HCT116 (cell line): ENCODE results near the gene NDUFB2. TPM values are rescaled to one million over a fixed set of nuclear protein-coding genes. Genes with fewer than 3 reads are reported as not detected.

ENCODE experiments used
- ATAC-seq: fragments of 200-7000 bp; cut with Tn5 transposase; 2 replicates; pipeline ENCODE4 v1.9.1; 2020; ENCODE audit warnings: mild to moderate bottlenecking, moderate library complexity
- BruUV-seq: library from RNA; stranded (reverse); fragments of 400-500 nt; replicated peaks from 2 replicates; lab custom pipeline; 2021; lab: Mats Ljungman, UMichigan
- CTCF ChIA-PET: fragments of 300-600 bp; sonication (Branson Sonifier 250); formaldehyde crosslinking; loops from one replicate; lab custom pipeline; 2021; ENCODE audit warnings: antibody characterized with exemption; lab: Charles Lee
- POLR2A ChIA-PET: fragments of 300-600, 350-600 bp; sonication (Branson Sonifier 250); formaldehyde crosslinking; loops from one replicate; lab custom pipeline; 2021; ENCODE audit warnings: antibody characterized with exemption; lab: Charles Lee
- RAD21 ChIA-PET, 2 experiments: fragments of 300-600 bp; sonication (Branson Sonifier 250); formaldehyde crosslinking; loops; one replicate each; lab custom pipeline; 2023; ENCODE audit warnings: low total read pairs in 2 of 2; ENCODE audit not compliant: uncharacterized antibody in 2 of 2, unreplicated experiment in 2 of 2, low non-redundant PET in 1 of 2; lab: Charles Lee
- DNase-seq: peaks from one replicate; pipeline ENCODE4 v3.0.0-alpha.2; 2010; ENCODE audit warnings: low read depth, low spot score
- H2AFZ ChIP-seq: fragments of 200-600 bp; shearing (Covaris generic), sonication (generic); 2 replicates; pipeline ENCODE4 v1.6.1; 2017; ENCODE audit warnings: low read depth, mixed run types, mixed read lengths, antibody characterized with exemption, low read length; ENCODE audit not compliant: poor library complexity, severe bottlenecking
- H3K27ac ChIP-seq: 2 replicates; pipeline ENCODE4 v1.5.1; 2012; ENCODE audit warnings: low read depth, low read length
- H3K27me3 ChIP-seq: fragments of 200-600 bp; sonication (generic); 2 replicates; pipeline ENCODE4 v1.6.1; 2016; ENCODE audit warnings: mixed run types, low read length, mixed read lengths; ENCODE audit not compliant: insufficient read depth
- H3K36me3 ChIP-seq, 2 experiments: fragments of 200-500 bp in 1 of 2; fragments of 200-600 bp in 1 of 2; sonication (Bioruptor generic) in 1 of 2; sonication (generic) in 1 of 2; 2 replicates each; pipeline versions ENCODE4 v1.5.1 to v1.6.1; 2014 to 2016; ENCODE audit warnings: low read length in 2 of 2, inconsistent platforms in 1 of 2, mixed read lengths in 1 of 2, mixed run types in 1 of 2; ENCODE audit not compliant: insufficient read depth in 2 of 2, control insufficient read depth in 1 of 2
- H3K4me1 ChIP-seq, 2 experiments: fragments of 200-600 bp in 1 of 2; sonication (generic) in 1 of 2; 2 replicates each; pipeline versions ENCODE4 v1.5.1 to v1.6.1; 2012 to 2017; ENCODE audit warnings: low read length in 2 of 2, inconsistent platforms in 1 of 2, mild to moderate bottlenecking in 1 of 2, mixed read lengths in 1 of 2, mixed run types in 1 of 2, moderate library complexity in 1 of 2; ENCODE audit not compliant: insufficient read depth in 2 of 2, control insufficient read depth in 1 of 2
- H3K4me2 ChIP-seq: fragments of 200-600 bp; sonication (generic); 2 replicates; pipeline ENCODE4 v1.6.1; 2017; ENCODE audit warnings: mixed run types, low read length, mixed read lengths
- H3K4me3 ChIP-seq, 2 experiments: fragments of 200-600 bp in 1 of 2; sonication (generic) in 1 of 2; replicated peaks in 1 of 2; 2 replicates each; pipeline ENCODE4 v1.5.1; 2011 to 2016; ENCODE audit warnings: low read length in 2 of 2, control low read depth in 1 of 2, low read depth in 1 of 2, mild to moderate bottlenecking in 1 of 2, mixed read lengths in 1 of 2, mixed run types in 1 of 2
- H3K79me2 ChIP-seq: fragments of 200-600 bp; sonication (generic); 2 replicates; pipeline ENCODE4 v1.6.1; 2017; ENCODE audit warnings: mild to moderate bottlenecking, mixed run types, low read length, moderate library complexity, mixed read lengths; ENCODE audit not compliant: insufficient read depth
- H3K9ac ChIP-seq: fragments of 200-600 bp; sonication (generic); 2 replicates; pipeline ENCODE4 v1.6.1; 2016; ENCODE audit warnings: low read length, mixed read lengths
- H3K9me2 ChIP-seq: fragments of 200-600 bp; sonication (generic), shearing (Covaris generic); 2 replicates; pipeline ENCODE4 v1.6.1; 2017; ENCODE audit warnings: mixed run types, mild to moderate bottlenecking, moderate library complexity; ENCODE audit not compliant: insufficient read depth
- H3K9me3 ChIP-seq, 2 experiments: fragments of 200-500 bp in 1 of 2; fragments of 200-600 bp in 1 of 2; sonication (Bioruptor generic) in 1 of 2; sonication (generic) in 1 of 2; 2 replicates each; pipeline ENCODE4 v1.6.1; 2014 to 2017; ENCODE audit warnings: low read length in 2 of 2, mixed read lengths in 2 of 2, inconsistent platforms in 1 of 2, low read depth in 1 of 2, mild to moderate bottlenecking in 1 of 2, mixed run types in 1 of 2, moderate library complexity in 1 of 2; ENCODE audit not compliant: control insufficient read depth in 1 of 2, insufficient read depth in 1 of 2
- H4K20me1 ChIP-seq: fragments of 200-600 bp; sonication (generic), shearing (Covaris generic); 2 replicates; pipeline ENCODE4 v1.6.1; 2017; ENCODE audit warnings: mixed run types, mild to moderate bottlenecking, moderate library complexity; ENCODE audit not compliant: insufficient read depth
- CBX3 ChIP-seq: IDR thresholded peaks from 2 replicates; pipeline ENCODE4 v1.6.1; 2012; ENCODE audit warnings: low read depth
- CTCF ChIP-seq, 3 experiments: fragments of 200-600 bp in 1 of 3; sonication (generic) in 1 of 3; IDR thresholded peaks in 2 of 3; conservative IDR thresholded peaks in 1 of 3; 2 replicates each; pipeline ENCODE4 v1.5.1; 2012 to 2017; ENCODE audit warnings: low read depth in 2 of 3, low read length in 2 of 3, antibody characterized with exemption in 1 of 3, borderline replicate concordance in 1 of 3, control low read depth in 1 of 3, mild to moderate bottlenecking in 1 of 3, mixed read lengths in 1 of 3, mixed run types in 1 of 3, moderate library complexity in 1 of 3; ENCODE audit not compliant: insufficient read depth in 1 of 3
- EGR1 ChIP-seq: IDR thresholded peaks from 2 replicates; pipeline ENCODE4 v1.6.1; 2012; ENCODE audit warnings: low read depth
- ELF1 ChIP-seq: IDR thresholded peaks from 2 replicates; pipeline ENCODE4 v1.6.1; 2012; ENCODE audit warnings: low read depth, borderline replicate concordance
- EZH2 ChIP-seq: fragments of 200-600 bp; sonication (generic); IDR thresholded peaks from 2 replicates; pipeline ENCODE4 v1.6.1; 2017; ENCODE audit warnings: antibody characterized with exemption, mixed run types
- EZH2phosphoT487 ChIP-seq: fragments of 200-600 bp; IDR thresholded peaks from 2 replicates; pipeline ENCODE4 v1.6.1; 2018; ENCODE audit warnings: antibody characterized with exemption, borderline replicate concordance
- FOSL1 ChIP-seq: IDR thresholded peaks from 2 replicates; pipeline ENCODE4 v1.6.1; 2012; ENCODE audit warnings: low read depth
- POLR2A ChIP-seq: IDR thresholded peaks from 2 replicates; pipeline ENCODE4 v1.7.0; 2011; ENCODE audit warnings: borderline replicate concordance; ENCODE audit not compliant: insufficient read depth, insufficient read length; ENCODE audit errors: extremely low read depth
- POLR2AphosphoS5 ChIP-seq: IDR thresholded peaks from 2 replicates; pipeline ENCODE4 v1.6.1; 2011; ENCODE audit warnings: mild to moderate bottlenecking, low read depth, low read length, moderate library complexity
- RAD21 ChIP-seq: IDR thresholded peaks from 2 replicates; pipeline ENCODE4 v1.6.1; 2012; ENCODE audit warnings: low read depth, mild to moderate bottlenecking
- REST ChIP-seq: IDR thresholded peaks from 2 replicates; pipeline ENCODE4 v1.6.1; 2012; ENCODE audit warnings: low read depth
- SIN3A ChIP-seq: IDR thresholded peaks from 2 replicates; pipeline ENCODE4 v1.6.1; 2012; ENCODE audit warnings: low read depth
- SP1 ChIP-seq: IDR thresholded peaks from 2 replicates; pipeline ENCODE4 v1.6.1; 2012; ENCODE audit warnings: low read depth
- SRF ChIP-seq: IDR thresholded peaks from 2 replicates; pipeline ENCODE4 v1.6.1; 2012; ENCODE audit warnings: low read depth
- TCF7L2 ChIP-seq: IDR thresholded peaks from 2 replicates; pipeline ENCODE4 v1.7.0; 2011; ENCODE audit warnings: borderline replicate concordance, inconsistent platforms; ENCODE audit not compliant: insufficient read depth, insufficient read length; ENCODE audit errors: extremely low read depth
- ZBTB33 ChIP-seq: IDR thresholded peaks from 2 replicates; pipeline ENCODE4 v1.6.1; 2011; ENCODE audit warnings: mild to moderate bottlenecking, low read length, moderate library complexity; ENCODE audit not compliant: insufficient replicate concordance; ENCODE audit errors: extremely low read depth
- ZFX ChIP-seq: fragments of 450-650 bp; IDR thresholded peaks from 2 replicates; pipeline ENCODE4 v1.6.1; 2017
- ZNF274 ChIP-seq: fragments of 200-500 bp; sonication (Bioruptor generic); IDR thresholded peaks from 2 replicates; pipeline ENCODE4 v1.6.1; 2014; ENCODE audit warnings: mild to moderate bottlenecking, low read depth, low read length, inconsistent platforms
- intact Hi-C: fragments of 100-400 bp; cut with micrococcal nuclease; formaldehyde crosslinking; loops from 2 replicates; pipeline ENCODE4 v1.10.0; 2022
- total RNA-seq: library from RNA; stranded (reverse); gene quantifications from one replicate; pipeline ENCODE4 v1.2.1, GENCODE V29; 2021; ENCODE audit not compliant: unreplicated experiment

Gene NDUFB2
- total RNA-seq, 1 experiment from 2014 or later = 143 TPM

GRCh38 chr7:140702774-140703173 lies 6.3 kb downstream of the NDUFB2 start:
- no peaks in the 10 kb centered on the region for H4K20me1 ChIP-seq
- no peak overlapping the region for H2AFZ ChIP-seq
- DNase-seq (no peak), ATAC-seq (no peak)
- peaks cover 61% of the 10 kb centered on the region for H3K79me2 ChIP-seq
- peaks cover 4 to 7% of the 10 kb centered on the region in 2 experiments; a peak in 3 of 4 replicates for H3K4me1 ChIP-seq
- no peaks in the 10 kb centered on the region for H3K9me3 ChIP-seq
- H3K36me3 ChIP-seq = peaks cover 8% of the 10 kb centered on the region in 2 experiments; a peak in 2 of 4 replicates
- no peak overlapping the region for H3K27ac ChIP-seq
- no peaks in the 10 kb centered on the region for H3K27me3 ChIP-seq
- no peaks in the 10 kb centered on the region for H3K9me2 ChIP-seq
- intact Hi-C loops = no loop called here
- POLR2A ChIA-PET = no interaction called here
- RAD21 ChIA-PET = interaction anchor here in 1 of 2 experiments (0.6 kb wide), 1 partner anchor 1268 kb away, joined by 3 read pairs; no protein-coding TSS in a partner anchor
- no peak overlapping the region for H3K4me2 ChIP-seq
- no peak overlapping the region for H3K4me3 ChIP-seq
- H3K9ac ChIP-seq = no peak overlapping the region
- CTCF ChIA-PET = interaction anchor here (1.2 kb wide), 1 partner anchor 28 kb away, joined by 3 read pairs; no protein-coding TSS in a partner anchor
- BruUV-seq = no TSS peak
- TF ChIP-seq FOSL1 = no peak
- no peak for TF ChIP-seq POLR2AphosphoS5
- TF ChIP-seq ELF1 = no peak
- no peak for TF ChIP-seq EZH2
- no peak for TF ChIP-seq SIN3A
- no peak for TF ChIP-seq CTCF (IDR thresholded peaks at IDR 0.05 in 2 of 3, conservative IDR thresholded peaks at IDR 0.05 in 1 of 3; ENCODE audit: borderline replicate concordance in 1 of 3, insufficient read depth in 1 of 3, low read depth in 2 of 3, low read length in 2 of 3)
- TF ChIP-seq EGR1 = no peak
- TF ChIP-seq POLR2A = no peak
- TF ChIP-seq REST = no peak
- no peak for TF ChIP-seq ZNF274
- TF ChIP-seq CBX3 = no peak
- no peak for TF ChIP-seq SRF
- TF ChIP-seq RAD21 = no peak
- TF ChIP-seq EZH2phosphoT487 = no peak
- TF ChIP-seq SP1 = no peak
- TF ChIP-seq ZFX = no peak
- no peak for TF ChIP-seq ZBTB33
- no peak for TF ChIP-seq TCF7L2
